ENCODE data around the gene PTPRK. TPM values are rescaled to one million over a fixed set of nuclear protein-coding genes. Genes with fewer than 3 reads are reported as not detected.
A peak's percentile ranks its signal among the peaks of the same experiment; 100 is the strongest.

Gene PTPRK
- total and polyA plus RNA-seq, 2 of the 13 experiments (the other 11 are each of a cell fraction or from before 2014, with no cell fraction given), result 43.6 to 98.3 TPM

- TF ChIP-seq, protein P1, sequence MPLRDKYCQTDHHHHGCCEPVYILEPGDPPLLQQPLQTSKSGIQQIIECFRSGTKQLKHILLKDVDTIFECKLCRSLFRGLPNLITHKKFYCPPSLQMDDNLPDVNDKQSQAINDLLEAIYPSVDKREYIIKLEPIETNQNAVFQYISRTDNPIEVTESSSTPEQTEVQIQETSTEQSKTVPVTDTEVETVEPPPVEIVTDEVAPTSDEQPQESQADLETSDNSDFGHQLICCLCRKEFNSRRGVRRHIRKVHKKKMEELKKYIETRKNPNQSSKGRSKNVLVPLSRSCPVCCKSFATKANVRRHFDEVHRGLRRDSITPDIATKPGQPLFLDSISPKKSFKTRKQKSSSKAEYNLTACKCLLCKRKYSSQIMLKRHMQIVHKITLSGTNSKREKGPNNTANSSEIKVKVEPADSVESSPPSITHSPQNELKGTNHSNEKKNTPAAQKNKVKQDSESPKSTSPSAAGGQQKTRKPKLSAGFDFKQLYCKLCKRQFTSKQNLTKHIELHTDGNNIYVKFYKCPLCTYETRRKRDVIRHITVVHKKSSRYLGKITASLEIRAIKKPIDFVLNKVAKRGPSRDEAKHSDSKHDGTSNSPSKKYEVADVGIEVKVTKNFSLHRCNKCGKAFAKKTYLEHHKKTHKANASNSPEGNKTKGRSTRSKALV (CRISPR knock-in tag; IDR thresholded peaks at IDR 0.05), result 0 out of 2 replicates have a peak, but pooled peaks have one; percentile 51
- TF ChIP-seq, protein P2, sequence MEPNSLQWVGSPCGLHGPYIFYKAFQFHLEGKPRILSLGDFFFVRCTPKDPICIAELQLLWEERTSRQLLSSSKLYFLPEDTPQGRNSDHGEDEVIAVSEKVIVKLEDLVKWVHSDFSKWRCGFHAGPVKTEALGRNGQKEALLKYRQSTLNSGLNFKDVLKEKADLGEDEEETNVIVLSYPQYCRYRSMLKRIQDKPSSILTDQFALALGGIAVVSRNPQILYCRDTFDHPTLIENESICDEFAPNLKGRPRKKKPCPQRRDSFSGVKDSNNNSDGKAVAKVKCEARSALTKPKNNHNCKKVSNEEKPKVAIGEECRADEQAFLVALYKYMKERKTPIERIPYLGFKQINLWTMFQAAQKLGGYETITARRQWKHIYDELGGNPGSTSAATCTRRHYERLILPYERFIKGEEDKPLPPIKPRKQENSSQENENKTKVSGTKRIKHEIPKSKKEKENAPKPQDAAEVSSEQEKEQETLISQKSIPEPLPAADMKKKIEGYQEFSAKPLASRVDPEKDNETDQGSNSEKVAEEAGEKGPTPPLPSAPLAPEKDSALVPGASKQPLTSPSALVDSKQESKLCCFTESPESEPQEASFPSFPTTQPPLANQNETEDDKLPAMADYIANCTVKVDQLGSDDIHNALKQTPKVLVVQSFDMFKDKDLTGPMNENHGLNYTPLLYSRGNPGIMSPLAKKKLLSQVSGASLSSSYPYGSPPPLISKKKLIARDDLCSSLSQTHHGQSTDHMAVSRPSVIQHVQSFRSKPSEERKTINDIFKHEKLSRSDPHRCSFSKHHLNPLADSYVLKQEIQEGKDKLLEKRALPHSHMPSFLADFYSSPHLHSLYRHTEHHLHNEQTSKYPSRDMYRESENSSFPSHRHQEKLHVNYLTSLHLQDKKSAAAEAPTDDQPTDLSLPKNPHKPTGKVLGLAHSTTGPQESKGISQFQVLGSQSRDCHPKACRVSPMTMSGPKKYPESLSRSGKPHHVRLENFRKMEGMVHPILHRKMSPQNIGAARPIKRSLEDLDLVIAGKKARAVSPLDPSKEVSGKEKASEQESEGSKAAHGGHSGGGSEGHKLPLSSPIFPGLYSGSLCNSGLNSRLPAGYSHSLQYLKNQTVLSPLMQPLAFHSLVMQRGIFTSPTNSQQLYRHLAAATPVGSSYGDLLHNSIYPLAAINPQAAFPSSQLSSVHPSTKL (CRISPR knock-in tag; IDR thresholded peaks at IDR 0.05), result peak; percentile 41; the same call in 1 of the 2 replicates
- TF ChIP-seq, protein P3, sequence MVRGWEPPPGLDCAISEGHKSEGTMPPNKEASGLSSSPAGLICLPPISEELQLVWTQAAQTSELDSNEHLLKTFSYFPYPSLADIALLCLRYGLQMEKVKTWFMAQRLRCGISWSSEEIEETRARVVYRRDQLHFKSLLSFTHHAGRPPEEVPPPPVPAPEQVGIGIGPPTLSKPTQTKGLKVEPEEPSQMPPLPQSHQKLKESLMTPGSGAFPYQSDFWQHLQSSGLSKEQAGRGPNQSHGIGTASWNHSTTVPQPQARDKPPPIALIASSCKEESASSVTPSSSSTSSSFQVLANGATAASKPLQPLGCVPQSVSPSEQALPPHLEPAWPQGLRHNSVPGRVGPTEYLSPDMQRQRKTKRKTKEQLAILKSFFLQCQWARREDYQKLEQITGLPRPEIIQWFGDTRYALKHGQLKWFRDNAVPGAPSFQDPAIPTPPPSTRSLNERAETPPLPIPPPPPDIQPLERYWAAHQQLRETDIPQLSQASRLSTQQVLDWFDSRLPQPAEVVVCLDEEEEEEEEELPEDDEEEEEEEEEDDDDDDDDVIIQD (CRISPR knock-in tag; IDR thresholded peaks at IDR 0.05; ENCODE audit: low read depth), result peak; percentile 67; the same call in 1 of the 2 replicates
- no peak for TF ChIP-seq ZNF460 (CRISPR knock-in tag; IDR thresholded peaks at IDR 0.05; ENCODE audit: borderline replicate concordance)
- no peak for TF ChIP-seq ZC3H13 (CRISPR knock-in tag; IDR thresholded peaks at IDR 0.05)
- TF ChIP-seq ZC3H4 (CRISPR knock-in tag; IDR thresholded peaks at IDR 0.05; ENCODE audit: borderline replicate concordance), result no peak
- 0 out of 2 replicates have a peak, but pooled peaks have one; percentile 25 for TF ChIP-seq MIXL1 (CRISPR knock-in tag; IDR thresholded peaks at IDR 0.05)
- TF ChIP-seq SIN3B (IDR thresholded peaks at IDR 0.05; ENCODE audit: low read length), result no peak
- no peak for TF ChIP-seq JUND (CRISPR knock-in tag; IDR thresholded peaks at IDR 0.05)
- TF ChIP-seq MBD4 (IDR thresholded peaks at IDR 0.05; ENCODE audit: borderline replicate concordance, low read length), result 0 out of 2 replicates have a peak, but pooled peaks have one; percentile 12
- TF ChIP-seq ELK4 (CRISPR knock-in tag; IDR thresholded peaks at IDR 0.05; ENCODE audit: borderline replicate concordance), result no peak
- no peak for TF ChIP-seq TAF1 (CRISPR knock-in tag; IDR thresholded peaks at IDR 0.05)
Measured at GRCh38 chr6:128516514-128516898, 3.9 kb downstream of the PTPRK start (continued).

Data from HepG2 (cell line).